HuH-7.5 (cell line): ENCODE results near the gene RNF167.

ENCODE experiments used
- DNase-seq: peaks from one replicate; pipeline ENCODE4 v3.0.0; 2011; ENCODE audit warnings: low spot score

The RNF167 gene

GRCh38 chr17:4953451-4953961, 13.4 kb downstream of the RNF167 start:
- no peak for DNase-seq

- no peak for DNase-seq
These were observed 15.0 kb downstream of the RNF167 start for GRCh38 chr17:4955091-4955490.

GRCh38 chr17:4956493-4957061, 16.5 kb downstream of the RNF167 start:
- DNase-seq, result no peak

- no peak for DNase-seq
These were observed 18.0 kb downstream of the RNF167 start for GRCh38 chr17:4958102-4958501.

GRCh38 chr17:4959261-4959965, 19.3 kb downstream of the RNF167 start:
- DNase-seq, result no peak

- no peak for DNase-seq
These were observed 20.3 kb downstream of the RNF167 start for GRCh38 chr17:4960279-4960922.

GRCh38 chr17:4965311-4965986, 25.4 kb downstream of the RNF167 start:
- DNase-seq, result no peak

GRCh38 chr17:4966844-4967538, 26.9 kb downstream of the RNF167 start:
- DNase-seq, result peak; percentile 96

- DNase-seq, result peak; percentile 62
These were observed 27.7 kb downstream of the RNF167 start, which contains the start of gene SPAG7 for GRCh38 chr17:4967539-4968485. Gene SPAG7 (minus strand): TSS chr17:4967817. CDS start chr17:4967804, 13 bp downstream.

- DNase-seq, result no peak
These were observed 28.5 kb downstream of the RNF167 start for GRCh38 chr17:4968486-4969046.

GRCh38 chr17:4969047-4969550, 29.0 kb downstream of the RNF167 start:
- DNase-seq, result no peak

GRCh38 chr17:4969551-4970173, 29.6 kb downstream of the RNF167 start:
- DNase-seq, result no peak

- DNase-seq, result no peak
These were observed 30.2 kb downstream of the RNF167 start for GRCh38 chr17:4970273-4970672.

GRCh38 chr17:4971826-4972225, 31.8 kb downstream of the RNF167 start:
- no peak for DNase-seq

- no peak for DNase-seq
These were observed 32.3 kb downstream of the RNF167 start for GRCh38 chr17:4972322-4972721.

- DNase-seq, result no peak
These were observed 32.7 kb downstream of the RNF167 start for GRCh38 chr17:4972752-4973151.

GRCh38 chr17:4973256-4974114, 33.4 kb downstream of the RNF167 start:
- no peak for DNase-seq

GRCh38 chr17:4974115-4974670, 34.1 kb downstream of the RNF167 start:
- DNase-seq, result no peak
